Mammary epithelial cell (primary cell): ENCODE measurements around the gene WARS2.

Experiments used
- EZH2 ChIP-seq: IDR thresholded peaks from 2 replicates; pipeline ENCODE4 v1.6.1; 2012; ENCODE audit warnings: low read length, inconsistent platforms, borderline replicate concordance
- TF ChIP-seq, protein P1 (sequence below), 2 donors: IDR thresholded peaks in 1 of 2; conservative IDR thresholded peaks in 1 of 2; 2 replicates each; pipeline ENCODE4 v1.5.1; 2011 to 2012; ENCODE audit warnings: inconsistent platforms in 2 of 2, low read length in 2 of 2, mild to moderate bottlenecking in 2 of 2, control low read depth in 1 of 2, low read depth in 1 of 2; ENCODE audit not compliant: insufficient read depth in 1 of 2; ENCODE audit errors: extremely low read depth in 1 of 2

DNA sequence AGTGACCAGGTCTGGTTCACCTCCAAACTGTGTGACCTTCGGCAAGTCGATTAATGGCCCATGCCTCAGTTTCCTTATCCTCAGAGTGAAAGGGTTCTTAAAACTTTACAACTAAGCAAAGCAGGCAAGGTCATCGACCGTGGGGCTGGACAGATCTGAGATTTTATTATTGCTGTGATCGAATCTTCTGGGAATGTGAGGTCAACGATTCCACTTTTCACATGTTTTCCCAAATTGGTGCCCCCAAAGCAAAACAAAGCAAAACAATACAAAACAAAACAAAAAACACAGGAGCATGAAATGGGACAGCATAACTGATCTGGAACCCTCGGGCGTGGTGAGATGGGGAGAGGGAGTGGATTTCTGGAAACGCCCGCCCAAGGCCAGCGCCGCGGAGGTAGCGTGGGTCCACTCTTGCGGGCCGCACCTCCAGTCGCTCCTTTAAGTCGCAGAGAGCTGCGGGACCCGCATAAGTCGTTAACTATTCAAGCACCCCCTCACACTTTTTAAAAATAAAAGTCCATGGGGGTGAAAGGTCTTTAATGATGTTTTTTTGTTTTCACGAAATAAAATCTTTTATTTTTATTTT lies 148.1 kb downstream of the WARS2 start:
- TF ChIP-seq, protein P1, sequence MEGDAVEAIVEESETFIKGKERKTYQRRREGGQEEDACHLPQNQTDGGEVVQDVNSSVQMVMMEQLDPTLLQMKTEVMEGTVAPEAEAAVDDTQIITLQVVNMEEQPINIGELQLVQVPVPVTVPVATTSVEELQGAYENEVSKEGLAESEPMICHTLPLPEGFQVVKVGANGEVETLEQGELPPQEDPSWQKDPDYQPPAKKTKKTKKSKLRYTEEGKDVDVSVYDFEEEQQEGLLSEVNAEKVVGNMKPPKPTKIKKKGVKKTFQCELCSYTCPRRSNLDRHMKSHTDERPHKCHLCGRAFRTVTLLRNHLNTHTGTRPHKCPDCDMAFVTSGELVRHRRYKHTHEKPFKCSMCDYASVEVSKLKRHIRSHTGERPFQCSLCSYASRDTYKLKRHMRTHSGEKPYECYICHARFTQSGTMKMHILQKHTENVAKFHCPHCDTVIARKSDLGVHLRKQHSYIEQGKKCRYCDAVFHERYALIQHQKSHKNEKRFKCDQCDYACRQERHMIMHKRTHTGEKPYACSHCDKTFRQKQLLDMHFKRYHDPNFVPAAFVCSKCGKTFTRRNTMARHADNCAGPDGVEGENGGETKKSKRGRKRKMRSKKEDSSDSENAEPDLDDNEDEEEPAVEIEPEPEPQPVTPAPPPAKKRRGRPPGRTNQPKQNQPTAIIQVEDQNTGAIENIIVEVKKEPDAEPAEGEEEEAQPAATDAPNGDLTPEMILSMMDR (conservative IDR thresholded peaks at IDR 0.05 in 1 of 2, IDR thresholded peaks at IDR 0.05 in 1 of 2; ENCODE audit: extremely low read depth in 1 of 2, insufficient read depth in 1 of 2, low read depth in 1 of 2, low read length in 2 of 2), result no peak
- TF ChIP-seq EZH2, result no peak
